Measurements from ENCODE around the gene C3orf18.

The C3orf18 gene

GRCh38 chr3:50512131-50512530 lies 55.4 kb downstream of the C3orf18 start:
- no peak for DNase-seq (ENCODE audit: low read depth)
- no peak overlapping the region for H3K4me3 ChIP-seq (ENCODE audit: low read length)
- TF ChIP-seq CTCF (conservative IDR thresholded peaks at IDR 0.05; ENCODE audit: low read length): no peak

GRCh38 chr3:50510325-50510724 lies 57.2 kb downstream of the C3orf18 start:
- no peak for DNase-seq (ENCODE audit: low read depth)
- H3K4me3 ChIP-seq (ENCODE audit: low read length): no peak overlapping the region
- TF ChIP-seq CTCF (conservative IDR thresholded peaks at IDR 0.05; ENCODE audit: low read length): no peak

- no peak for DNase-seq (ENCODE audit: low read depth)
- H3K4me3 ChIP-seq (ENCODE audit: low read length): no peak overlapping the region
- no peak for TF ChIP-seq CTCF (conservative IDR thresholded peaks at IDR 0.05; ENCODE audit: low read length)
Measured at GRCh38 chr3:50509715-50510114, 57.8 kb downstream of the C3orf18 start.

GRCh38 chr3:50508821-50509220 lies 58.7 kb downstream of the C3orf18 start:
- DNase-seq (ENCODE audit: low read depth): no peak
- no peak overlapping the region for H3K4me3 ChIP-seq (ENCODE audit: low read length)
- no peak for TF ChIP-seq CTCF (conservative IDR thresholded peaks at IDR 0.05; ENCODE audit: low read length)

Data from AG10803 (cell line).